SK-N-SH (cell line): Measurements from ENCODE around the gene PRR11.

ENCODE experiments used
- EZH2phosphoT487 ChIP-seq: fragments of 200-600 bp; sonication (generic); IDR thresholded peaks from 2 replicates; pipeline ENCODE4 v1.6.1; 2017; ENCODE audit warnings: low read depth, mixed run types, mild to moderate bottlenecking, antibody characterized with exemption, moderate library complexity, borderline replicate concordance
- JUND ChIP-seq: IDR thresholded peaks from 2 replicates; pipeline ENCODE4 v1.4.0; 2012
- MXI1 ChIP-seq: IDR thresholded peaks from 2 replicates; pipeline ENCODE4 v1.6.1; 2012; ENCODE audit warnings: mild to moderate bottlenecking, low read depth, low read length, improper control_type of control experiment
- RAD21 ChIP-seq: IDR thresholded peaks from 2 replicates; pipeline ENCODE4 v1.6.1; 2012; ENCODE audit warnings: mild to moderate bottlenecking, low read length
- SMC3 ChIP-seq: IDR thresholded peaks from 2 replicates; pipeline ENCODE4 v1.6.1; 2012; ENCODE audit warnings: low read depth, low read length, improper control_type of control experiment
- TF ChIP-seq, protein P1 (sequence below): fragments of 200-600 bp; sonication (generic); IDR thresholded peaks from 2 replicates; pipeline ENCODE4 v1.6.1; 2017; ENCODE audit warnings: antibody characterized with exemption, mild to moderate bottlenecking, moderate library complexity
- TF ChIP-seq, protein P2 (sequence below): fragments of 150-350 bp; IDR thresholded peaks from 2 replicates; pipeline ENCODE4 v1.6.1; 2017; ENCODE audit warnings: antibody characterized with exemption, low read length, low read depth, borderline replicate concordance
- TF ChIP-seq, protein P3 (sequence below): IDR thresholded peaks from 2 replicates; pipeline ENCODE4 v1.6.1; 2012; ENCODE audit warnings: mild to moderate bottlenecking, low read depth, low read length, moderate library complexity

DNA sequence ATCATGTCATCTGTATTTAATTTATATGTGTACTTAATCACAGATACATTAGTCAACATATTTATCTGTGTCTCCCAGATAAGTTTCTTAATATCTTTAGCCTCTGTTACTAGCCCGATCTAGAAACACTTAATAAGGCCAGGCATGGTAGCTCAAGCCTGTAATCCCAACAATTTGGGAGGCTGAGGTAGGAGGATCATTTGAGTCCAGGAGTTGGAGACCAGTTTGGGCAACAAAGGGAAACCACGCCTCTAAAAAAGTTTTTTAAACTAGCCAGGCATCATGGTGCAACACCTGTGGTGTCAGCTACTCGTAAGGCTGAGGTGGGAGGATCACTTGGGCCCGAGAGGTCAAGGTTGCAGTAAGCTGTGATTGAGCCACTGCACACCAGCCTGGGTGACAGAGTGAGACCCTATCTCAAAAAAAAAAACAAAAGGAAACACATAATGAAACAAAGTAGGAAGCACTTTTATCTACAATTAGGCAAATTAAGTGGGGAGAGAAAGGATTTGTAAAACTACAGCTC lies 9.9 kb upstream of the PRR11 start:
- TF ChIP-seq, protein P1, sequence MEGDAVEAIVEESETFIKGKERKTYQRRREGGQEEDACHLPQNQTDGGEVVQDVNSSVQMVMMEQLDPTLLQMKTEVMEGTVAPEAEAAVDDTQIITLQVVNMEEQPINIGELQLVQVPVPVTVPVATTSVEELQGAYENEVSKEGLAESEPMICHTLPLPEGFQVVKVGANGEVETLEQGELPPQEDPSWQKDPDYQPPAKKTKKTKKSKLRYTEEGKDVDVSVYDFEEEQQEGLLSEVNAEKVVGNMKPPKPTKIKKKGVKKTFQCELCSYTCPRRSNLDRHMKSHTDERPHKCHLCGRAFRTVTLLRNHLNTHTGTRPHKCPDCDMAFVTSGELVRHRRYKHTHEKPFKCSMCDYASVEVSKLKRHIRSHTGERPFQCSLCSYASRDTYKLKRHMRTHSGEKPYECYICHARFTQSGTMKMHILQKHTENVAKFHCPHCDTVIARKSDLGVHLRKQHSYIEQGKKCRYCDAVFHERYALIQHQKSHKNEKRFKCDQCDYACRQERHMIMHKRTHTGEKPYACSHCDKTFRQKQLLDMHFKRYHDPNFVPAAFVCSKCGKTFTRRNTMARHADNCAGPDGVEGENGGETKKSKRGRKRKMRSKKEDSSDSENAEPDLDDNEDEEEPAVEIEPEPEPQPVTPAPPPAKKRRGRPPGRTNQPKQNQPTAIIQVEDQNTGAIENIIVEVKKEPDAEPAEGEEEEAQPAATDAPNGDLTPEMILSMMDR, result no peak
- TF ChIP-seq, protein P2, sequence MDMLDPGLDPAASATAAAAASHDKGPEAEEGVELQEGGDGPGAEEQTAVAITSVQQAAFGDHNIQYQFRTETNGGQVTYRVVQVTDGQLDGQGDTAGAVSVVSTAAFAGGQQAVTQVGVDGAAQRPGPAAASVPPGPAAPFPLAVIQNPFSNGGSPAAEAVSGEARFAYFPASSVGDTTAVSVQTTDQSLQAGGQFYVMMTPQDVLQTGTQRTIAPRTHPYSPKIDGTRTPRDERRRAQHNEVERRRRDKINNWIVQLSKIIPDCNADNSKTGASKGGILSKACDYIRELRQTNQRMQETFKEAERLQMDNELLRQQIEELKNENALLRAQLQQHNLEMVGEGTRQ, result no peak
- no peak for TF ChIP-seq EZH2phosphoT487
- TF ChIP-seq MXI1, result no peak
- TF ChIP-seq SMC3, result no peak
- TF ChIP-seq RAD21, result no peak
- TF ChIP-seq, protein P3, sequence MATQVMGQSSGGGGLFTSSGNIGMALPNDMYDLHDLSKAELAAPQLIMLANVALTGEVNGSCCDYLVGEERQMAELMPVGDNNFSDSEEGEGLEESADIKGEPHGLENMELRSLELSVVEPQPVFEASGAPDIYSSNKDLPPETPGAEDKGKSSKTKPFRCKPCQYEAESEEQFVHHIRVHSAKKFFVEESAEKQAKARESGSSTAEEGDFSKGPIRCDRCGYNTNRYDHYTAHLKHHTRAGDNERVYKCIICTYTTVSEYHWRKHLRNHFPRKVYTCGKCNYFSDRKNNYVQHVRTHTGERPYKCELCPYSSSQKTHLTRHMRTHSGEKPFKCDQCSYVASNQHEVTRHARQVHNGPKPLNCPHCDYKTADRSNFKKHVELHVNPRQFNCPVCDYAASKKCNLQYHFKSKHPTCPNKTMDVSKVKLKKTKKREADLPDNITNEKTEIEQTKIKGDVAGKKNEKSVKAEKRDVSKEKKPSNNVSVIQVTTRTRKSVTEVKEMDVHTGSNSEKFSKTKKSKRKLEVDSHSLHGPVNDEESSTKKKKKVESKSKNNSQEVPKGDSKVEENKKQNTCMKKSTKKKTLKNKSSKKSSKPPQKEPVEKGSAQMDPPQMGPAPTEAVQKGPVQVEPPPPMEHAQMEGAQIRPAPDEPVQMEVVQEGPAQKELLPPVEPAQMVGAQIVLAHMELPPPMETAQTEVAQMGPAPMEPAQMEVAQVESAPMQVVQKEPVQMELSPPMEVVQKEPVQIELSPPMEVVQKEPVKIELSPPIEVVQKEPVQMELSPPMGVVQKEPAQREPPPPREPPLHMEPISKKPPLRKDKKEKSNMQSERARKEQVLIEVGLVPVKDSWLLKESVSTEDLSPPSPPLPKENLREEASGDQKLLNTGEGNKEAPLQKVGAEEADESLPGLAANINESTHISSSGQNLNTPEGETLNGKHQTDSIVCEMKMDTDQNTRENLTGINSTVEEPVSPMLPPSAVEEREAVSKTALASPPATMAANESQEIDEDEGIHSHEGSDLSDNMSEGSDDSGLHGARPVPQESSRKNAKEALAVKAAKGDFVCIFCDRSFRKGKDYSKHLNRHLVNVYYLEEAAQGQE, result no peak
- TF ChIP-seq JUND, result no peak
